ENCODE results near the gene DPYD. TPM values are rescaled to one million over a fixed set of nuclear protein-coding genes. Genes with fewer than 3 reads are reported as not detected.

The DPYD gene
- total RNA-seq, 1 experiment from 2014 or later = 7.0 TPM

- Mint-ChIP-seq H3K36me3 (ENCODE audit: insufficient read depth, unreplicated experiment) (no peaks in the 10 kb centered on the region), H3K4me3 (ENCODE audit: unreplicated experiment) (no peak overlapping the region), H3K27me3 (ENCODE audit: insufficient read depth, unreplicated experiment) (no peaks in the 10 kb centered on the region), H3K9me3 (ENCODE audit: unreplicated experiment) (no peaks in the 10 kb centered on the region), H3K27ac (ENCODE audit: unreplicated experiment) (no peak overlapping the region), H3K4me1 (ENCODE audit: low read depth, unreplicated experiment) (no peaks in the 10 kb centered on the region)
- no peaks in the 10 kb centered on the region for H3K36me3 ChIP-seq (ENCODE audit: control insufficient read depth, insufficient read depth, low read length)
- ChIA-PET CTCF (no interaction called here), POLR2A (no interaction called here)
- no peaks in the 10 kb centered on the region for H3K27me3 ChIP-seq (replicated peaks; ENCODE audit: control insufficient read depth, insufficient read depth, low read length)
- DNase-seq = no peak
- BruUV-seq (replicated peaks) = no TSS peak
- no peak for TF ChIP-seq CTCF (IDR thresholded peaks at IDR 0.05; ENCODE audit: insufficient read depth in 1 of 2, low read depth in 1 of 2, low read length in 1 of 2, severe bottlenecking in 1 of 2, unreplicated experiment in 1 of 2)
- intact Hi-C loops (cut with micrococcal nuclease; ENCODE audit: unreplicated experiment) = no loop called here
- no peaks in the 10 kb centered on the region for H3K9me3 ChIP-seq
- no peak overlapping the region for H3K4me3 ChIP-seq (ENCODE audit: low read depth, low read length)
- H3K4me1 ChIP-seq = no peaks in the 10 kb centered on the region
Measured at GRCh38 chr1:97745912-97746311, 174.9 kb downstream of the DPYD start.

- no peaks in the 10 kb centered on the region for H3K4me1 ChIP-seq
- Mint-ChIP-seq H3K4me3 (ENCODE audit: unreplicated experiment) (no peak overlapping the region), H3K27me3 (ENCODE audit: insufficient read depth, unreplicated experiment) (no peaks in the 10 kb centered on the region), H3K36me3 (ENCODE audit: insufficient read depth, unreplicated experiment) (no peaks in the 10 kb centered on the region), H3K4me1 (ENCODE audit: low read depth, unreplicated experiment) (no peaks in the 10 kb centered on the region), H3K9me3 (ENCODE audit: unreplicated experiment) (no peaks in the 10 kb centered on the region), H3K27ac (ENCODE audit: unreplicated experiment) (no peak overlapping the region)
- ChIA-PET CTCF (no interaction called here), POLR2A (no interaction called here)
- no peaks in the 10 kb centered on the region for H3K36me3 ChIP-seq (ENCODE audit: control insufficient read depth, insufficient read depth, low read length)
- DNase-seq = no peak
- intact Hi-C loops (cut with micrococcal nuclease; ENCODE audit: unreplicated experiment) = no loop called here
- no TSS peak for BruUV-seq (replicated peaks)
- no peaks in the 10 kb centered on the region for H3K9me3 ChIP-seq
- TF ChIP-seq CTCF (IDR thresholded peaks at IDR 0.05; ENCODE audit: insufficient read depth in 1 of 2, low read depth in 1 of 2, low read length in 1 of 2, severe bottlenecking in 1 of 2, unreplicated experiment in 1 of 2) = no peak
- H3K4me3 ChIP-seq (ENCODE audit: low read depth, low read length) = no peak overlapping the region
- no peaks in the 10 kb centered on the region for H3K27me3 ChIP-seq (replicated peaks; ENCODE audit: control insufficient read depth, insufficient read depth, low read length)
Measured at GRCh38 chr1:97744977-97745376, 175.9 kb downstream of the DPYD start.

DNA sequence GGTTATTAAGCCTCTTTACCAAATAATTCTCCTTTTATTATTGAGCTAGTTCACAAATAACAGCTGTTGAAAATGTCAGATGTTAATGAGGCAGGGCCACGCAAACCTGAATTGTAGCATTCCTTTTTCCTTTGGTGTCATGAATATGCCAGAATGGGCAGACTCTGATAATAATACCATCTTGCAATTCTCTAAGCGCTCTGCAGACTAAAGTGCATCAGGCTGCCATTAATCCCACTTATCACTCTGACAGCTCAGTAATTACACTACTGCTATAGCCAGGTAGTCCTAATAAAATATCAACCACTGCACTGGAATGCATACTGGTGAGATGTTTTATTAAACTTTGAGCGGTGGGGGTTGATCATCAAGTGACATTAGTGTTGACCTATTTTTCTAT, 177.7 kb downstream of the DPYD start:
- Histone ChIP-seq H3K27me3 (replicated peaks; ENCODE audit: control insufficient read depth, insufficient read depth, low read length) (no peaks in the 10 kb centered on the region), H3K4me1 (no peaks in the 10 kb centered on the region), H3K4me3 (ENCODE audit: low read depth, low read length) (no peak overlapping the region), H3K9me3 (no peaks in the 10 kb centered on the region), H3K36me3 (ENCODE audit: control insufficient read depth, insufficient read depth, low read length) (no peaks in the 10 kb centered on the region)
- POLR2A ChIA-PET = no interaction called here
- no peaks in the 10 kb centered on the region for H3K27me3 Mint-ChIP-seq (ENCODE audit: insufficient read depth, unreplicated experiment)
- no peak overlapping the region for H3K27ac Mint-ChIP-seq (ENCODE audit: unreplicated experiment)
- no peak for DNase-seq
- no peak for TF ChIP-seq CTCF (IDR thresholded peaks at IDR 0.05; ENCODE audit: insufficient read depth in 1 of 2, low read depth in 1 of 2, low read length in 1 of 2, severe bottlenecking in 1 of 2, unreplicated experiment in 1 of 2)
- no peaks in the 10 kb centered on the region for H3K9me3 Mint-ChIP-seq (ENCODE audit: unreplicated experiment)
- CTCF ChIA-PET = no interaction called here
- intact Hi-C loops (cut with micrococcal nuclease; ENCODE audit: unreplicated experiment) = no loop called here
- no peaks in the 10 kb centered on the region for H3K36me3 Mint-ChIP-seq (ENCODE audit: insufficient read depth, unreplicated experiment)
- no peaks in the 10 kb centered on the region for H3K4me1 Mint-ChIP-seq (ENCODE audit: low read depth, unreplicated experiment)
- no TSS peak for BruUV-seq (replicated peaks)
- H3K4me3 Mint-ChIP-seq (ENCODE audit: unreplicated experiment) = no peak overlapping the region
